HG03521 (cell line): Measurements from ENCODE around the gene TRIM23.
"Not testable (repeated sequence)": the region's sequence is repeated elsewhere in the genome, so short reads cannot be mapped to it uniquely, and the experiment has no call there.

Experiments used
- ATAC-seq: cut with Tn5 transposase; IDR thresholded peaks from one replicate; pipeline ENCODE4 v1.9.1; 2021; ENCODE audit warnings: mild to moderate bottlenecking, moderate library complexity; ENCODE audit not compliant: unreplicated experiment

The TRIM23 gene

GRCh38 chr5:65624025-65624570, at the start of gene TRIM23:
Gene TRIM23, minus strand, starts transcription at chr5:65624333. Its CDS starts 59 bp downstream, at chr5:65624274.
- ATAC-seq, result peak; percentile 92

- ATAC-seq, result no peak
Measured at GRCh38 chr5:65672796-65673195, 48.7 kb upstream of the TRIM23 start.

DNA sequence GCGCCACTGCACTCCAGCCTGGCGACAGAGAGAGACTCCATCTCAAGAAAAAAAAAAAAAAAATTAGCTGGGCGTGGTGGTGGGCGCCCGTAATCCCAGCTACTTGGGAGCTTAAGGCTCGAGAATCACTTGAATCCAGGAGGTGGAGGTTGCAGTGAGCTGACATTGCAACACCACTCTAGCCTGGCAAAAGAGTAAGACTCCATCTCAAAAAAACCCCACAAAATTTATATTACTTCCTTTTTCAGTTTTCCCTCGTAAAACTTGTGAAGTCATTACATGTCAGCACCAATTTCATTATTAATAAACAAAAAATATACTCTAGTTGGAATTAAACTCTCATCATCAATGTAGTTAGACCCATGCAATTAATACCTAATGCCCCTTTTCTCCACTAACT, 44.6 kb upstream of the TRIM23 start:
- ATAC-seq, result no peak

GRCh38 chr5:65663804-65664521, 39.8 kb upstream of the TRIM23 start:
- ATAC-seq, result no peak

DNA sequence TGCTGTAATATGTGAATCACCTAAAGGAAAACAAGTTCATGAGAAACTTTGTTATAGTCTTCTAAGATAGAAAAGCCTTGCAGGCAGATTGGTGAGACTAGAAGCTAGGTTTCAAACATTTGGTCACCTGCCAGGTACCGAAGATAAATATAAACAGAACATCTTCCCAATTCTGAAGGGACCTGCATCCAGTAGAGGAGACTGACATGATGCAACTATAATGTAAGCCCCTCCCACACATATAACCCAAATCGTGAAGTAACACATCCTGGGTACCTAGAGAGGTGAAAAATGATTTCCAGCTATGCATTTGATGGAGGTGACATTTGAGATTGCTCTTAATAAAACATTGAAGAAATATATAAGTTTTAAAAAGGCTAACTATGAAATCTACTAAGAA, 30.6 kb upstream of the TRIM23 start:
- ATAC-seq, result no peak

DNA sequence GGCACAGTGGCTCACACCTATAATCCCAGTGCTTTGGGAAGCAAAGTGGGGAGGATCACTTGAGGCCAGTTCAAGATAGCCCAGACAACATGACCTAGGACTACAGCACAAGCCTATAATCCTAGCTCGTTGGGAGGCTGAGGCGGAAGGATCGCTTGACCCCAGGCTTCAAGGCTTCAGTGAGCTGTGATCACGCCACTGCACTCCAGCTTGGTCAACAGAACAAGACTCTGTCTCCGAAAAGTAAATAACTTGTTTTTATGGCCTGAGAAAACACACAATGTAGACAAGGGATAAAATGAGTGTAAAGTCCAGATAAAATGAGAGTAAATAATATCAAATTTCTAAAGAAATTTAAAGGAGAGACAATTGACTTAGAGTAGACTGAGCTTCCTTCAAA, 27.0 kb upstream of the TRIM23 start:
- no peak for ATAC-seq

DNA sequence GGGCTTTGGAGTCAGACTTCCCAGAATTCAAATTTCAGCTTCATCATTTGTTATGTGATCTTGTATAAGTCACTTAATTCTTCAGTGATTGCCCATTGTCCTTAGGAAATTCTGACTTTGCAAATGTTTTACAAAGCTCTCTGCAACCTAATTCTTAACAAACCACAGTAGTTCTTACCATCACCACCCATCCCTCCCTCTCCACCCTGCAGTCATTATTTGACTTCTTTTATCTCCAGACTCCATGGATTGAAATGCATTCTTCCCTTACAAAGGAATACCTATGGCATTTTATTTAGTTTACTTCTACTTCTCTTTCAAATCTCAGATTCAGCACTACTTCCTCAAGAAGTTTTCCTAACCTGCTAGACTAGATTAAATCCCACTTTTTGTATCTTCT, 23.8 kb upstream of the TRIM23 start:
- no peak for ATAC-seq

GRCh38 chr5:65646938-65647337, 22.8 kb upstream of the TRIM23 start:
- no peak for ATAC-seq

DNA sequence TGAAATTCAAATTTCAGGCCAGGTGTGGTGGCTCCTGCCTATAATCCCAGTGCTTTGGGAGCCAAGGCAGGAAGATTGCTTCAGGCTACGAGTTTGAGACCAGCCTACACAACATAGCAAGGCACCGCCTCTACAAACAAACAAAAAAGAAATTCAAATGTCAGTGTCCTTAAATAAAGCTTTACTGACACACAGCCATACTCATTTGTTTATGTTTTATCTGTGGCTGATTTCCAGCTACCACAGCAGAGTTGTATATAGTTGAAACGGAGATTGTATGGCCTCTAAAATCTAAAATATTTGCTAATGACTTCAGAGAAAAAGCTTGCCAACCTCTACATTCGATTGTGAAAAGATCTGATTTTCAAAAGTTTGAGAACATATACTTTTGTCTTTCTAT, 16.1 kb upstream of the TRIM23 start:
- no peak for ATAC-seq

DNA sequence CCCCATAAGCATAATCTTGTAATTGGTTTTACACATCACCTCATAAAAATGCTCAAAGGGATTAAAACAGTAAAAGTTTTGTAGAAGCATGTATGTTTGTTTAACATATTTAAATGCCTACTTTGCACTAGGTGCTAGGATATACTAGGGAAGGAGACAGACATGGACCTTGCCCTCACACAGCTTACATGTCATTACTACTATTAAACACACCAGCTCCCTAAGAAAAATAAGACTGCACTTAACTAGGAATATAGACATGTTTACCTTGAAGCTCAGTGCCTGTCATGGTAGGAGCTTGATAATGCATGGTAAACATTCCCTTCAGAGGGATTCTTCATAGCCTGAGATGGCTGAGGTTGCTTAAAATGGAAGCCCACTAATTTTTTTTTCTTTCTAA, 6.8 kb upstream of the TRIM23 start:
- no peak for ATAC-seq

DNA sequence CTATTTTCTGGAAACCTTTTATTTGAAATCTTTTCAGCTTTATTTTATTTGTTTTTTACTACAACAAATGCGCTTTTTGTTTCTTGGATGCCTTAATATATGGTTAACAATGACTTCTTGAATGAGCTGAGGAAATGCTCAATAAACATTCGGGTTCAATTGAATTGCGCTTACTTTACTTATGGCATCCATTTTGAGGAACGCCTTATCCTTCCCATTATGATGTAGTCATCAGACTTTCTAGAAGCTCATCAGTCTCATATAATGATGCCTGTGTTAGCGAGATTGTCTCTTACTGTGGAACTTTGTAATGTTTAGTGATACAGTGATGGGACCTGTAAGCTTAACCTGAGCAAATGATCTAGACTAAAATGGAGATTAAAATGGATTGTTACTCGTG, 1.6 kb upstream of the TRIM23 start:
- no peak for ATAC-seq

DNA sequence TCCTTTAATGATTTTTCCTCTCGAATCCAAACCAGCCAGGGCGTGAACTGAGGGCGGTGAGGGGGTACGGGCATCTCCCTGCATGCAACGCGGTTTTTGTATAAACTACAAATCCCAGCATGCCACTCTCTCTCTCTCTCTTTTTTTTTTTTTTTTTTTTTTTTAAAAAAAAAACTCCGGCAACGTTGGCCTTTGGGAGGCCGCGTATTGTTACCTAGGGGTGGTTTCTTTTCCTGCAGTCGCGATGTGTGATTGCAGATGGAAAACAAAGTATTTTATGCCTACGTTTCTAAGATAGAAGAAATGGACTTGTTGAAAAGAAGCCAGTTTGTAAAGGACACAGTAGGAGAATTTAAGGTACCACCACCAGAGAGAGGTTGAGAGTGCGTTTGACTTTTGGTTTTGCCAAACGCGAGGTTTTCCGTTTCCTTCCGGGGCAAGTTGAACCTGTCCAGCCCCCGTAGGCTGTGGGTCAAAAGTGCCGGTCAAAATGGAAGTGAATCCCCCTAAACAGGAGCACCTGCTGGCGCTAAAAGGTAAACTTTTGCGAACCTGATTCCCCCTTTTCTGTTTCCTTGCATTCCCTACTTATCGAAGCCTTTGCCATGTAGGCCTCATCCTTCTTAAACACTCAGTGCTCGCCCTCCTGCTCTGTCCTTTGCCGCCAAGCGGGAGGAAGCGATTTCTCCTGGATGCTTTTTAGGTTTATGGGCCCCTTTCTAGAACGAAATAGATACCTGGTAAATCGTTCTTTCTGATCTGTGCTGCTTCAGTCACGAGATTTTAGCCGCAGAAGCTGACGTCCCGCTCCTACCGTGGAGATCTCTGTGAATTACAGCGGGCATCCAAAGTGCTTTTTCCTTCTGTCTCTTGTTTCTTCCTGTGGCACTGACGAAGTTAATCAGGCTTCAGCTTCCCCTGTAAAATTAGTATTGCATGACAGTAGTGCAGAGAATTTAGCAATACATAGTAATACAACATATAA, 730 bp upstream of the TRIM23 start, which contains the start of the genes SHLD3 and TRAPPC13:
Gene SHLD3 (plus strand): TSS at position 457 of the 985 bp plus-strand sequence. CDS start 4,561 bp downstream, outside the sequence.
Gene TRAPPC13 (plus strand): TSS at position 457 of the 985 bp plus-strand sequence. CDS start 34 bp downstream, at position 491.
- peak; percentile 67 for ATAC-seq

- ATAC-seq, result no peak
Measured at GRCh38 chr5:65623482-65623881, 651 bp downstream of the TRIM23 start.

DNA sequence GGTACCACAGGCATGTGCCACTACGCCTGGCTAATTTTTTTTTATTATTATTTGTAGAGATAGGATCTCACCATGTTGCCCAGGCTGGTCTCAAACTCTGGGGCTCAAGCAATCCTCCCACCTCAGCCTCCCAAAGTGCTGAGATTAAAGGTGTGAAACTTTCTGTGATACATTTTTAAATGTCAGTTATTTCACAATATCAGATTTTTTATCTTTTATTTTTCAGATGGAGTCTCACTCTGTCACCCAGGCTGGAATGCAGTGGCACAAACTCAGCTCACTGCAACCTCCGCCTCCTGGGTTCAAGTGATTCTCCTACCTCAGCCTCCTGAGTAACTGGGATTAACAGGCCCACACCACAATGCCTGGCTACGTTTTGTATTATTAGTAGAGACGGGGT, 2.2 kb downstream of the TRIM23 start:
- not testable (repeated sequence) for ATAC-seq

DNA sequence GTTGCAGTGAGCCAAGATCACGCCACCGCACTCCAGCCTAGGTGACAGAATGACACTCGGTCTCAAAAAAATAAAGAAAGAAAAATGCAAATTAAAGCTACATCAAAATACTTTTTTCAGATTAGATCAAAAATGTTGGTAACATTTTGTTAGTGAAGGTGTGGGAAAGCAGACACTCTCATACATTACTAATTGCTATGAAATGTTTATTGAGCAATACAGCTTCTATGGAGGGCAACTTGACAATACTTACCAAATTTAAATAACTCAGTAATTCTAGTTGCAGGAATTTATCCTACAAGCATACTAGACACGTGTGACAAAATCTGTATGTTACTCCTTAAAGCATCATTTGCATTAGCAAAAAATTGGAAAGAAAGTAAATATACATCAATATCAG, 4.1 kb downstream of the TRIM23 start:
- ATAC-seq, result no peak

- ATAC-seq, result no peak
Measured at GRCh38 chr5:65612298-65612907, 11.7 kb downstream of the TRIM23 start.

DNA sequence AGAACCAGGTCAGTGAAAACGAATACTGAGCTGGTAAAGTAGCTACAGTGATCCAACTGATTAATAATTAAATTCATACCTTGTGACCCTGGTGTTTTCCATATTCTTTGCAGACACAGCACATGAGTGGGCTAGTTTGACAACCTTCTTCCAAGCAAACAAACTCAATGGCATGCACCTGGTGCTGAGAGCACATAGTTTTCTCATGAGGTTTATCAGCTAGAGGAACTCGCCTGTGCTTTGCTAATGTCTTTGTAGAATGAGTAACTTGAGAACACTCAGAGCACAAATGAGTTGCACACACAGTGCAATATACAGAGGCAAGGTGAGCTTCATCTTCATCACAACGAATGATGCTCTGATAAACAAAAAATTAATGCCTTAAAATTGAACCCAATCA, 12.6 kb downstream of the TRIM23 start:
- ATAC-seq, result no peak

DNA sequence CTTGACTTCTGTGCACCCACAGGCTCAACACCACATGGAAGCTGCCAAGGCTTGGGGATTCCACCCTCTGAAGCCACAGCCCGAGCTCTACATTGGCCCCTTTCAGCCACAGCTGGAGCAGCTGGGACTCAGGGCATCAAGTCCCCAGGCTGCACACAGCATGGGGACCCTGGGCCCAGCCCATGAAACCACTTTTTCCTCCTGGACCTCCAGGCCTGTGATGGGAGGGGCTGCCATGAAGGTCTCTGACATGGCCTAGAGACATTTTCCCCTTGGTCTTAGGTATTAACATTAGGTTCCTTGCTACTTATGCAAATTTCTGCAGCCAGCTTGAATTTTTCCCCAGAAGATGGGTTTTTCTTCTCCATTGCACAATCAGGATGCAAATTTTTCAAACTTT, 22.4 kb downstream of the TRIM23 start:
- ATAC-seq, result not testable (repeated sequence)

- ATAC-seq, result no peak
Measured at GRCh38 chr5:65588694-65589093, 35.4 kb downstream of the TRIM23 start.

DNA sequence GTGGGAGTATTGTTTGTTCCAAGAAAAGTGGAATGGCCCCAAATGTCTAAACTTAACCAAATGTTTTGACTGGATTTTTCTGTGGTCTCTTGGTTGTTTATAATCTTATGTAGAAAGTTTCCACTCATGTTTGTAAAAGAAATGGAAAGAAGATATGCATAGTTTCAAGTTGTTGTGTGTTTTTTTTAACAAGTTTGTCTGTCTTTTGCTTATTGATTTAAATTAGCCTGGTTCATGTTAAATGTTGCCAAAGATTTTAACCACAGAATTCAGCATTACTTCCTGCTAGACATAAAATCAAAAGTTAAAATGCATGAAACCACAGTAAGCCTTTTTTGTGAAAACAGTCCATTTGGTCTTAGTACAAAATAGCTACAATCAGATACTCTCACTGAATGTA, 47.0 kb downstream of the TRIM23 start:
- ATAC-seq, result no peak
